ENCODE results near the gene EDAR.
A peak's percentile ranks its signal among the peaks of the same experiment; 100 is the strongest.

Gene EDAR

DNA sequence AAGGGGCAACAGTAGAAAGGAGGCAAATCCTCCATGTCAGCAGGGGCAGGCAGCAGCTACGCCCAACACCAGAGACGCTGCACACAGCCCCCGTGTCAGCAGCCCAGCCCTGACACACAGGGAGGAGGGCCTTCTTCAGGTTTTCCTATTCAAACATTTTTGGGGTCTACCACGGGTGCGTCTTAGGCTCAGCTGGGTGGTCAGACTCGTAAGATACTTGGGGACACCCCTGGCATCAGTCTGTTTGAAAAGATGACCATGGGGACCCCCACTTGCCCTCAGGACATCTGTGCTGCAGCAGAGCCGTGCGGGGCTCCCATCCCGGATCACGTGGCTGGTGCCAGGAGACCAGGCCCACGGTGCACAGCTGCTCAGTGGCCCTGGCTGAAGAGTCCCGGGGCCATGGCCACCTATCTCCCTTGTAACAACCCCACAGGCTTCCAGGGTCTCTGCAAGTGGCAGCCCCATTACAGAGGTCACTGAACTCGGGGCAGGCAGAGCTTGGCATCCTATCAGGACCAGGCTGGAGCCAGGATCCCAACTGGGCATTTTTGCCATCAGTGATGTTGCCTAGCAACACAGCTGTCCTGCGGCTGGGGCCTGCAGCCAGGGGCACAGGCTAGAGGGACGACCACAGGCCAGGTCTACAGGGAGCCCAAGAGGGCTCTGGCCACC is 82.5 kb downstream of the EDAR start:
- no peak for DNase-seq

DNA sequence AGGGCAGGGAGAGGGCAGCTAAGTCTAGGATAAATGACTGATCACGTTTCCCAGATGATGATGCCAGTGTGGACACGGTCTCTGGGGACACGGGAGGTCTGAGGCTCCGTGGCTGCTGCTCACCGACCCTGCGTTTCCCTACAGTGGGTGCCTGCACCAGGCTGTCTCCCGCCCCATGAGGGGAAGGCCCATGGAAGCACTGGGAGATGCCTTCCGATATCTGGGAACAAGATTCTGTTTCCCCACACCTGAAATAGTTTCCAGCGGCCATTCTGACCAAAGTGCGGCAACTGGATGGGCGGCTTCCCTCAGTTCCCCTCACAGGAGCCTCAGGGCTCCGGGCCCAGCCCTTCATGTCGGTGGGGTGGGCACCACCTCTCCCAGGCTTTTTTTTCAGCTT is 83.1 kb downstream of the EDAR start:
- no peak for DNase-seq

- no peak for DNase-seq
These were observed 83.8 kb downstream of the EDAR start for GRCh38 chr2:108905176-108905575.

DNA sequence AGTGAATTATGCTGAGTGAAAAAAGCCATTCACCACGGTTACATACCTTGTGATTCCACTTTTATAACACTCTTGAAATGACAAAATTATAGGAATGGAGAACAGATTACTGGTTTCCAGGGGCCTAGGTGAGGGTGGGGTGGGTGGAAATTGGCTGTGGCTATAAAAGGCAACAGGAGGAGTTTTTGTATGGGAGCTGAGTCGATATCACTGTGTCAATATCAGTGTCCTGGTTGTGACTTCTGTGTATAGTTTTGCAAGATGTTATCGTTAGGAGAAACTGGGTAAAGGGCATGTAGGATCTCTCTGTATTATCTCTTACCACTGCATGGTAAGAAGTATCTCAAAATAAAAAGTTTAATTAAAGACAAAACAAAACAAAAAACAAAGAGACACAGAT is 84.3 kb downstream of the EDAR start:
- DNase-seq: no peak

- DNase-seq: no peak
These were observed 90.5 kb downstream of the EDAR start for GRCh38 chr2:108898315-108899082.

DNA sequence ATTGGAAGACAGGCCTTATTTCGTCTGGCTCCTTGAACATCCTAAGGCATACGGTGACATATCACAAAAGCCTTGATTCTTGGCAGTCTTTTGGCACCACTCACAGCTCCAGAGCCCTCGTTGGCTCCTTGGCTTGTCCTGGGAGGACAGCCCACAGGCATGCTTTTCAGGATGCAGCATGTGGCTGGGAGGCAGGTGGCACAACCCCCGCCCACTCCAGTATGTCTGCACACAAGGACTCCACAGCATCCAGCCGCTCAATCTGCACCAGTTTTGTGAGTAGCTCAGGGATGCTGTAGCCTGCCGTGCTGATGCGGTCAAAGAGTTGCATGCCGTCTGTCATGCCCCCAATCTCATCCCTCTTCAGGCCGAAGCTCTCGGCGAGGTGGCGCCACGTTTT is 92.3 kb downstream of the EDAR start:
- no peak for DNase-seq

- DNase-seq: no peak
These were observed 93.8 kb downstream of the EDAR start for GRCh38 chr2:108895188-108895587.

- DNase-seq: no peak
These were observed 94.3 kb downstream of the EDAR start for GRCh38 chr2:108894766-108895165.

DNA sequence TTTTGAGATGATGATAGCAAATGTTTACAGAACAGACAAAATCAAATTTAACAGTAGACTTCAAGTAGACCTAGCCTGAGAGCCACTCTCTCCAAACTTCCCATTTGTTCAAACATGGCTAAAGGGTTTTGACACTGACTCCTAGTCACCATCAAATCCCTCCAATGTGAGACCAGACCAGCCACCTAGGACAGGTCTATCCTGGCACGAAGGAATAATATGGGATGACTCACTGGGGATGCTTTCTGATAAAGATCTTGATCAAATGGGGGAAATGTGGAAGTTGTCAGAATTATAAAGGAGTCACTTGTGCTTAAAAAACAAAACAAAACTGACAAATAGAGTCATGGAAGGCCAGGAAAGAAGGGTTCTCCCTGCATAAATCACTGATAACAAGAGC is 95.7 kb downstream of the EDAR start:
- DNase-seq: no peak

DNA sequence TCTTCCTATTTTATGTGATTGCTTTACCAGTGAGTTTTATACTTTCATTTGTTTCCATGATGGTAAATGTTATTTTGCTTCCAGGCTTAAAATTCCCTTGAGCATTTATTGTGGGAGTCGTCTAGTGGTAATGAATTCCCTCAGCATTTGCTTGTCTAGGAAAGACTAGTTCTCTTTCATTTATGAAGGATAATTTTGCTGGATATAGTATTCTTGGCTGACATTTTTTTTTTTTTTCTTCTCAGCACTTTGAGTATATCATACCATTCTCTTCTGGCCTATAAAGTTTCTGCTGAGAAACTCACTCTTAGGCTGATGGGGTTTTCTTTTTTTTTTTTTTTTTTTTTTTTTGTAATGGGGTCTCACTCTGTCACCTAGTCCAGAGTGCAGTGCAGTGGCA is 99.1 kb downstream of the EDAR start:
- peak; percentile 25 for DNase-seq

DNA sequence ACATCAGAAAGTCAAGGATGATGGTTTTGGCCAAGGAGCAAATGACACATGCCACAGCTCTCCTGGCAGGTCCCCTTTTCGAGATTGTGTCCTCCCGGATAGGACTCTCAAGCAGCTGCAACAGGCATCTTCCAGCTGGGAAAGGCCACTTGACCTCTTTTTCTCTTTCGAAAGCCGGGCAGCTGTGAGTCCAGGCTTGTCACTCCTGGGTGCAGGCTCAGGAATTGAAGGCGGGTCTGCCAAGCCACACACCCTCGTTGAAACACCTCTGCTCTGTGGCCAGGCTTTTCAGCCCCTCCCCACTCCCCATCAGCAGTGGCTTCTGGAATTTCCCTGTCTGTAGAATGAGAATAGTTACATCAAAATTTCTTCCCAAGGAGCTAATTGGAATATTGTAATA is 104.4 kb downstream of the EDAR start:
- peak; percentile 28 for DNase-seq

DNA sequence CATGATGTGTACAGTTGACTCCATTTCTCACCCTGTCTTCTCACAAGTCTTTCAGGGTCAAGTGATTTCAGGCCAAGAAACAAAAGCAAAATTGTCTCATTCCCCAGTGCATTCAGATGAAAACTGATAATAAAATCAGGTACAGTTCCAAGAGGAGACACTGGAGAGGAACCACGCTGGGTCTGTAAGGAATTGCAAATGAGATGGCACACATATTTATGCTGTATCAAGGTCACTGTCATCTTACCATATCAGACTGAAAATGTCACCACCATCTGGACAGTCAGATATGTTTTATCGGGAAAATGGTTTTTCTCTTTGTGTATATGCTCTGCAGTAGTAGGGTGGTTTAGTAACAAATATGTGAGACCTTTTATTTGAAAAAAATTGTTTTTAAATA is 110.7 kb downstream of the EDAR start:
- DNase-seq: no peak

DNA sequence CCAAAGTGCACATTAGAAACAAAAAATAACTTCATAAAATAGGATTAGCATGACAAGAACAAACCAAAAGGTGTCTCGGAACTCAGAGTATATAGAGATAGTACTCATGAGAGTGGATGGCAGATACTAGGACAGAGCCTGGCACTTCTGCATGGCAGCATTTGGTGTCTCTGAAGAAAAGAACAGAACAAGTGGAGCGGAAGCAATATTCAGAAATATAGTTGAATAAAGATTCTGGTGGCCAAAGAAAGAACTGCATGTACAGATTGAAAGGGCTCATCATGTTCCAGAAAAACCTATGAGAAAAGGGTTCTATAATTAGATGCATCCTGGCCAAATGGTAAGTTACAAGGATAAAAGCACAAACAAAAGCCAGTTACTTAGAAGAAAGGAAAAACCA is 111.5 kb downstream of the EDAR start:
- peak; percentile 9 for DNase-seq

GRCh38 chr2:108870069-108870644 is 118.9 kb downstream of the EDAR start:
- peak; percentile 16 for DNase-seq

GRCh38 chr2:108869542-108869941 is 119.5 kb downstream of the EDAR start:
- no peak for DNase-seq

- DNase-seq: no peak
These were observed 120.1 kb downstream of the EDAR start for GRCh38 chr2:108868911-108869310.

DNA sequence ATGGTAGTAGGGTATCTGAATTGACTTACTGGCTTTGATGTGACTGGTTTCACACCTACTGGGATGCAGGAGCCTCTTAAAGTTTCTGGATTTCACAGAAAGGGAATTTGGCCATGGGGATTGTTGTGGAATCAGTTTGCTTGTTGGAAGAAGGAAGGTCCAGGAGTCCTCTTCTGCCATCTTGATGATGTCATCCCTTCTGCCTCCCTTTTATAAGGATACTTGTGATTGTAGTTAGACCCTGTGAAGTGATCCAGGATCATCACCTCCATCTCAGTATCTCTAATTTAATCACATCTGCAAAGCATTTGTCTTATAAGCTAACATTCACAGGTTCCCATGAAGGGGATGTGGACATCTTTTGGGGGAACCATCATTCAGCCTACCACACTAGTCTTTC is 123.0 kb downstream of the EDAR start:
- no peak for DNase-seq

DNA sequence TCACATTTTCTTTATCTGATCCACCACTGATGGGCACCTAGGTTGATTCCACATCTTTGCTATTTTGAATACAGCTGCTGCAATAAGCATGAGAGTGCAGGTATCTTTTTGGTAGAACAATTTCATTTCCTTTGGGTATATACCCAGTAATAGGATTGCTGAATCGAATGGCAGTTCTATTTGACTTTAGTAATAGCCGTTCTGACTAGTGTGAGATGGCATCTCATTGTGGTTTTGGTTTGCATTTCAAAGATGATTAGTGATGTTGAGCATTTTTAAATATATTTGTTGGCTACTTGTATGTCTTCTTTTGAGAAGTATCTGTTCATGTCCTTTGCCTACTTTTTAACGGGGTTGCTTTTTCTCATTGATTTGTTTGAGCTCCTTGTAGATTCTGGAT is 130.1 kb downstream of the EDAR start:
- DNase-seq: no peak

DNA sequence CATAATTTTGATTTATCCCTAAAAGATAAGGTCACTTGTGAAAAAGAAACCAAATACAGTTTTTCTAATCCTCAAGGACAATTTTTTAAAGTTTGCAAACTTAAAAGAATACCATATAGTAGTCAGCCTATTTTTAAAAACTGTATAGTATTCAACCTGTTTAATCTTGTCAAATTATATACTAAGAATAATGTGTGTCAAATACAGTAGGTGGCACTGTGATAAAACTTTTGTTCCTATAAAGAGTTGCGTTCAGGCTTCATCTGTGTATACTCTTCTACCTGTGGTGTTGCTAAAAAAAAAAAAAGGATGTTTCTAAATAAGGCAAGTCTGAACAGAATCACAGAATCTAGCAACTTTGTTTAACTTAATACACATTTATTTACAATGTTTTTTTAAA is 133.8 kb downstream of the EDAR start:
- peak; percentile 17 for DNase-seq

- DNase-seq: no peak
These were observed 134.5 kb downstream of the EDAR start for GRCh38 chr2:108854484-108854883.

- DNase-seq: no peak
These were observed 135.6 kb downstream of the EDAR start for GRCh38 chr2:108853421-108853820.

DNA sequence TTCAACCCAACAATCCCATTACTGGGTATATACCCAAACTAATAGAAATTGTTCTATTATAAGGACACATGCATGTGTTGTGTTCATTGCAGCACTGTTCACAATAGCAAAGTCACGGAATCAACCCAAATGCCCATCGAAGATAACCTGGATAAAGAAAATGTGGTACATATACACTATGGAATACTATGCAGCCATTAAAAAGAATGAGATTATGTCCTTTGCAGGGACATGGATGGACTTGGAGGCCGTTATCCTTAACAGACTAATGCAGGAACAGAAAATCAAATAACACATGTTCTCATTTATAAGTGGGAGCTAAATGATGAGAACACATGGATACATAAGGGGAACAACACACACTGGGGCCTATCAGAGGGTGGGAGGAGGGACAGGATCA is 136.6 kb downstream of the EDAR start:
- no peak for DNase-seq

GRCh38 chr2:108847000-108847399 is 142.0 kb downstream of the EDAR start:
- DNase-seq: no peak

DNA sequence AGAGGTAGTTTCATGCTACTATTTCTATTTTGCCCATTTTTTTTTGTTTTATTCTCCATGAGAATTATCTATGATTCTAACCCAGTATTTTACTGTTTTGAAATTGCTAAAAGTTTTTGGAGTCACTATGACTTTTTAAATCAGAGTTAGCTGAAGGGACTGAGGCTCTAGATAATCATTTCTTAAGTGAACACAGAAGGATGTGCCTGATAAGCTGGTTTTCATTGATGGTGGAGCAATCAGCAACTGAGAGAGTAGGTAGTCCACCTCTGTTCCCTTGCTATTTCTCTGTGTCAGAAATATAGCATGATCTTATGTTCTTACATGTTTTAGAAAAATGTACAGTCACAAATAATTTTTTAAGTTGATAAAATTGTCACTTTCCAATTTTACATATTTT is 143.1 kb downstream of the EDAR start:
- DNase-seq: no peak

All from eye (tissue), 1 donor.